Measurements from ENCODE around the gene USP43.

The USP43 gene

DNA sequence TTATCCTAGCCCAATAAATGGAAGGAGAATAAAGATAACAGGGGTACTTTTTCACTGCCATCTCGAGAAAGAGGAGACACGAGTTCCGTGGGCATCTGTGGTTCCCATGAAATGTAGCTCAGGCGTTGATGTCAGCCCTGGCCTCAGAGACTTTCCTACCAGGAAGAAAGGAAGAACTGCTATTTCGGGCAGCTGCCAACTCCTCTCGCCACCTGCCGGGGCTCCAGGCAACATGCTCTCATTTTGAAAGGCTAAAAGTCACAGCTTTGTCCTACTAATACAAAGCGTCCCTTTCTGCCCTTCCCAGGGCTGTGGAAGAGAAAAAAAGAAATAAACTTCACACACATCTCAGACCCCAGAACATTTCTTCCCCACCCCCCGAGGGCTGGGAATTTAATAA lies 80.3 kb downstream of the USP43 start:
- no peaks in the 10 kb centered on the region for H3K27me3 ChIP-seq (ENCODE audit: control insufficient read depth, insufficient read depth, low read length)
- no peaks in the 10 kb centered on the region for H3K4me1 ChIP-seq (ENCODE audit: control insufficient read depth, low read depth, low read length)
- no peaks in the 10 kb centered on the region for H3K36me3 ChIP-seq (ENCODE audit: control insufficient read depth, low read depth, low read length)
- H3K9me3 ChIP-seq (ENCODE audit: control insufficient read depth, low read depth, low read length), result no peaks in the 10 kb centered on the region
- H3K9ac ChIP-seq (ENCODE audit: low read length), result no peak overlapping the region
- H3K27ac ChIP-seq (ENCODE audit: low read length), result no peak overlapping the region
- no peak overlapping the region for H3K4me3 ChIP-seq (ENCODE audit: low read length)

DNA sequence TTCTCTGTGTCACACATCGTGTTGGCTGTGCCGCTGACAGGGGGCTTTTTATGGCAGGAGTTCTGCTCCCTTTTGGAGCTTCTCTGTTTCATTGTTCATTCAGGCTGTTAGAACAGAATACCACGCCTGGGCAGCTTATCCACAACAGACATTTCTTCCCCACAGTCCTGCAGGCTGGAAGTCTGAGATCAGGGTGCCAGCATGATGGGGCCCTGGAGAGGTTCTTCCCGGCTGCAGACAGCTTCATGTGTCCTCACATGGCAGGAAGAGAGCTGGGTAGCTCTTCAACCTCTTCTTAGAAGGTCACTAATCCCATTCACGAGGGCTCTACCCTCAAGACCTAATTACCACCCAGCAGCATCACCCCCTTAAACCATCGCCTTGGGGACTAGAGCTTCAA lies 81.0 kb downstream of the USP43 start:
- no peaks in the 10 kb centered on the region for H3K9me3 ChIP-seq (ENCODE audit: control insufficient read depth, low read depth, low read length)
- H3K36me3 ChIP-seq (ENCODE audit: control insufficient read depth, low read depth, low read length), result no peaks in the 10 kb centered on the region
- no peak overlapping the region for H3K4me3 ChIP-seq (ENCODE audit: low read length)
- no peak overlapping the region for H3K27ac ChIP-seq (ENCODE audit: low read length)
- H3K27me3 ChIP-seq (ENCODE audit: control insufficient read depth, insufficient read depth, low read length), result no peaks in the 10 kb centered on the region
- no peak overlapping the region for H3K9ac ChIP-seq (ENCODE audit: low read length)
- H3K4me1 ChIP-seq (ENCODE audit: control insufficient read depth, low read depth, low read length), result no peaks in the 10 kb centered on the region

DNA sequence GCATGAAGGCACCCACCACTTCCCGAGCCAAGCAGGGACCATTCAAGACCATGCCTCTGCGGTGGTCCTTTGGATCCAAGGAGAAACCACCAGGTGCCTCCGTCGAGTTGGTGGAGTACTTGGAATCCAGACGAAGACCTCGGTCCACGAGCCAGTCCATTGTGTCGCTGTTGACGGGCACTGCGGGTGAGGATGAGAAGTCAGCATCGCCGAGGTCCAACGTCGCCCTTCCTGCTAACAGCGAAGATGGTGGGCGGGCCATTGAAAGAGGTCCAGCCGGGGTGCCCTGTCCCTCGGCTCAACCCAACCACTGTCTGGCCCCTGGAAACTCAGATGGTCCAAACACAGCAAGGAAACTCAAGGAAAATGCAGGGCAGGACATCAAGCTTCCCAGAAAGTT lies 82.7 kb downstream of the USP43 start:
- no peak overlapping the region for H3K27ac ChIP-seq (ENCODE audit: low read length)
- no peak overlapping the region for H3K4me3 ChIP-seq (ENCODE audit: low read length)
- H3K9me3 ChIP-seq (ENCODE audit: control insufficient read depth, low read depth, low read length), result no peaks in the 10 kb centered on the region
- no peaks in the 10 kb centered on the region for H3K27me3 ChIP-seq (ENCODE audit: control insufficient read depth, insufficient read depth, low read length)
- H3K4me1 ChIP-seq (ENCODE audit: control insufficient read depth, low read depth, low read length), result no peaks in the 10 kb centered on the region
- H3K9ac ChIP-seq (ENCODE audit: low read length), result no peak overlapping the region
- no peaks in the 10 kb centered on the region for H3K36me3 ChIP-seq (ENCODE audit: control insufficient read depth, low read depth, low read length)

DNA sequence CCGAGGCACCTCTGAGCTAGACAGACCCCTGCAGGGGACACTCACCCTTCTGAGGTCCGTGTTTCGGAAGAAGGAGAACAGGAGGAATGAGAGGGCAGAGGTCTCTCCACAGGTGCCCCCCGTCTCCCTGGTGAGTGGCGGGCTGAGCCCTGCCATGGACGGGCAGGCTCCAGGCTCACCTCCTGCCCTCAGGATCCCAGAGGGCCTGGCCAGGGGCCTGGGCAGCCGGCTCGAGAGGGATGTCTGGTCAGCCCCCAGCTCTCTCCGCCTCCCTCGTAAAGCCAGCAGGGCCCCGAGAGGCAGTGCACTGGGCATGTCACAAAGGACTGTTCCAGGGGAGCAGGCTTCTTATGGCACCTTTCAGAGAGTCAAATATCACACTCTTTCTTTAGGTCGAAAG lies 83.2 kb downstream of the USP43 start:
- H3K4me1 ChIP-seq (ENCODE audit: control insufficient read depth, low read depth, low read length), result no peaks in the 10 kb centered on the region
- no peaks in the 10 kb centered on the region for H3K27me3 ChIP-seq (ENCODE audit: control insufficient read depth, insufficient read depth, low read length)
- H3K36me3 ChIP-seq (ENCODE audit: control insufficient read depth, low read depth, low read length), result no peaks in the 10 kb centered on the region
- no peak overlapping the region for H3K27ac ChIP-seq (ENCODE audit: low read length)
- H3K4me3 ChIP-seq (ENCODE audit: low read length), result no peak overlapping the region
- no peak overlapping the region for H3K9ac ChIP-seq (ENCODE audit: low read length)
- H3K9me3 ChIP-seq (ENCODE audit: control insufficient read depth, low read depth, low read length), result no peaks in the 10 kb centered on the region

DNA sequence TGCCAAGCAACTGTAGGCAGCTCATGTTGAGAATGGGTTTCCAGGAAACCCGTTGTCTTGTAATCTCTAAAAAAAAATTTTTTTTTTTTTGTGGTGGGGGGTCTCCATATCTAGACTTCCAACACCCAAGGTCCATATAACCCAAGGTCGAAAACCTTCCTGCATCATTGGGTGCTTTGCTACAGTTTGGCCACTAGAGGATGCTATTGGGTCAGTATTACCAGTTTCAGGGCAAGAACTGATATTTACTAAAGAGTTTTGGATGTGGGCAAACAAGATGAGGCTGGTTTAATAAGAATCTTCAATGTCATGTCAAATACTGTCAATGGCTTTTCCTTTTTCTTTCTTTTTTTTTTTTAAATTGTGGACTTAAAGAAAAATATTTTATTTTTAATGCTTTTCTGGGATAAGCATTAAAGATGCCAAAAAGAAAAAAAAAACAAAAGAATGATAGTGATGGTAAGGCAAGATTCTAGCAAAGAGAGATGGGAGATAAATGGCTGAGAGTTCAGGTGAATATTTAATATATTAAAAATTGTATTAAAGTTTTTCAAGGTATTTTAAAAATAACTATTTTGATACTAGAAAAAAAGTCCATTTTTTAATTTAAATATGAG lies 83.8 kb downstream of the USP43 start:
- Histone ChIP-seq H3K27me3 (ENCODE audit: control insufficient read depth, insufficient read depth, low read length) (no peaks in the 10 kb centered on the region), H3K9me3 (ENCODE audit: control insufficient read depth, low read depth, low read length) (no peaks in the 10 kb centered on the region), H3K9ac (ENCODE audit: low read length) (no peak overlapping the region), H3K4me3 (ENCODE audit: low read length) (no peak overlapping the region), H3K27ac (ENCODE audit: low read length) (no peak overlapping the region), H3K4me1 (ENCODE audit: control insufficient read depth, low read depth, low read length) (no peaks in the 10 kb centered on the region), H3K36me3 (ENCODE audit: control insufficient read depth, low read depth, low read length) (no peaks in the 10 kb centered on the region)

DNA sequence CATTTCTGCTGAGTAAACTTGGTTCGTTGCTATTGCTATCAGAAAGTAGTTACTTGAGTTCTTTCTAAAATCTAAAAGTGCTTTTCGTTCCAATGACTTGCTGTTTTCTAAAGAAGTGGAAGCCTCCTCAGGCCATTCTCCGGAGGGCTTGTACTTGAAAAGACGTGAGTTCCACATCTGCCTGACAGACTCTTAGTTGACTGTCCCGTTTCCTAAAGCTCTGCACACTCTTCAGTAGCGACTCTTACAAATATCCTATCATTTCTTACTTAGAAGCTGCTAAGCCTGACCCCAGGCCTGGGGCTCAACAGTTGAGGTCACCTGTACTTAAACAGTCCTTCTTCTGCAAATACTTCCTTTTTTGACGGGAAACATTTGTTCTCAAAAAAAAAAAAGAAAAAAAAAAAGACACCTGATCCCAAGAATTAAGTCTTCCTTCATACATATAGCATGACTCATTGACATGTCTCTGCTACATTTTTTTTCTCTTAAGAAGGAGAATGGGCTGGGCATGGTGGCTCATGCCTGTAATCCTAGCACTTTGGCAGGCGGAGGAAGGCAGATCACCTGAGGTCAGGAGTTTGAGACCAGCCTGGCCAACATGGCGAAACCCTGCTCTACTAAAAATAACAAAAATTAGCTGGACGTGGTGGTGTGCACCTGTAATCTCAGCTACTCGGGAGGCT lies 84.6 kb downstream of the USP43 start:
- Histone ChIP-seq H3K27ac (ENCODE audit: low read length) (no peak overlapping the region), H3K36me3 (ENCODE audit: control insufficient read depth, low read depth, low read length) (no peaks in the 10 kb centered on the region), H3K4me3 (ENCODE audit: low read length) (no peak overlapping the region), H3K9me3 (ENCODE audit: control insufficient read depth, low read depth, low read length) (no peaks in the 10 kb centered on the region), H3K9ac (ENCODE audit: low read length) (no peak overlapping the region), H3K27me3 (ENCODE audit: control insufficient read depth, insufficient read depth, low read length) (no peaks in the 10 kb centered on the region), H3K4me1 (ENCODE audit: control insufficient read depth, low read depth, low read length) (no peaks in the 10 kb centered on the region)

DNA sequence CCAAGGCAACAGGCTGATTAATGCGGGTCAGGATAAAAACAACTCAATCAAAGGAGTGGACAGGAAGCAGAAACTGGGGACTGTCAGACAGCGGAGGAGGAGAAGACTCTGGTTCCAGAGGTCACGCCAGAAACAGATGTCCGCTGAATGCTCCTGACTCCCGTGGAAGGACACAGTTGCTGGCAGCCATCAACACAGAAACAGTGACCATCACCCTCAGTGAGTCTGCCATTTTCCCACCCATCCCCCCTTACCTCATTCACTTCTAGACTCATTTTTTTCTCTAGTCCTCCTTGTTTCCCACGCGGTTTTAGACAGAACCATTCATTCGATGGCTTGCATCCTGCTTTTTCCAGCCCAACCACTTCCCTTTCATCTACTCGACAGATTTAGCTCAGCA lies 105.2 kb downstream of the USP43 start:
- H3K9ac ChIP-seq (ENCODE audit: low read length), result no peak overlapping the region
- no peaks in the 10 kb centered on the region for H3K27me3 ChIP-seq (ENCODE audit: control insufficient read depth, insufficient read depth, low read length)
- no peak overlapping the region for H3K4me3 ChIP-seq (ENCODE audit: low read length)

DNA sequence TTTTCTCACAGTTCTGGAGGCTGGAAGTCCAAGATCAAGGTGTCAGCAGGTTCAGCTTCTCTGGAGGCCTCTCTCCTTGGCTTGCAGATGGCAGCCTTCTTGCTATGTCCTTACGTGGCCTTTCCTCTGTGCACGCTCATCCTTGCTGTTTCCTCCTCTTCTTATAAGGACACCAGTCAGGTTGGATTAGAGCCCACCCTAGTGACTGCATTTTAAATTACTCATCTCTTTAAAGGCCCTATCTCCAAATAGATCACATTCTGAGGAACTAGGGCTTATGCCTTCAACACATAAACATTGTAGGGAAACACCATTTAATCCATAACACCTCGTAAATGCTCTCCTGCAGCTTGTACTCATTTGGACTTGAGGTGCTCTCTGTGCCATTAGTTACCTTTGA lies 109.8 kb downstream of the USP43 start:
- Histone ChIP-seq H3K4me1 (ENCODE audit: control insufficient read depth, low read depth, low read length) (no peaks in the 10 kb centered on the region), H3K4me3 (ENCODE audit: low read length) (no peak overlapping the region), H3K27ac (ENCODE audit: low read length) (no peak overlapping the region), H3K9ac (ENCODE audit: low read length) (no peak overlapping the region), H3K36me3 (ENCODE audit: control insufficient read depth, low read depth, low read length) (no peaks in the 10 kb centered on the region), H3K27me3 (ENCODE audit: control insufficient read depth, insufficient read depth, low read length) (no peaks in the 10 kb centered on the region), H3K9me3 (ENCODE audit: control insufficient read depth, low read depth, low read length) (no peaks in the 10 kb centered on the region)

More for the DNA sequence above, 105.2 kb downstream of the USP43 start:
- no peaks in the 10 kb centered on the region for H3K9me3 ChIP-seq (ENCODE audit: control insufficient read depth, low read depth, low read length)
- H3K27ac ChIP-seq (ENCODE audit: low read length), result no peak overlapping the region
- no peaks in the 10 kb centered on the region for H3K36me3 ChIP-seq (ENCODE audit: control insufficient read depth, low read depth, low read length)
- no peaks in the 10 kb centered on the region for H3K4me1 ChIP-seq (ENCODE audit: control insufficient read depth, low read depth, low read length)

DNA sequence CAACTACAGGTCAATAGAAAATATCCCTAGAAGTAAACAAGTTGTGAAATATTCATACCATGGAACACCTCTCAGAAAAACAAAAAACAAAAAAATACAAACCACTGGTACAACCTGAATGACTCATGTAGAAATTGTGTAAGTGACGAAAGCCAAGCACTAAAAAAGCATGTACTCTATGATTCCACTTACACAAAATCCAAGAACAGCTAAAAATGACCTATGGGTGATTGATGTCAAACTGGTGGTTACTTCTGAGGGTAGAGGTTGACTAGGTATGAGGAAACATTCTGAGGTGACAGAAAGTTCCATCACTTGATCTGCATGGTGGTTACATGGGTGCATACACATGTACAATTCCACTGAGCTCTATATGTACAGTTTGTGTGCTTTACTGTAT lies 114.9 kb downstream of the USP43 start:
- no peaks in the 10 kb centered on the region for H3K9me3 ChIP-seq (ENCODE audit: control insufficient read depth, low read depth, low read length)
- no peaks in the 10 kb centered on the region for H3K27me3 ChIP-seq (ENCODE audit: control insufficient read depth, insufficient read depth, low read length)
- H3K36me3 ChIP-seq (ENCODE audit: control insufficient read depth, low read depth, low read length), result no peaks in the 10 kb centered on the region
- no peak overlapping the region for H3K9ac ChIP-seq (ENCODE audit: low read length)
- H3K4me3 ChIP-seq (ENCODE audit: low read length), result no peak overlapping the region
- H3K4me1 ChIP-seq (ENCODE audit: control insufficient read depth, low read depth, low read length), result no peaks in the 10 kb centered on the region
- no peak overlapping the region for H3K27ac ChIP-seq (ENCODE audit: low read length)

DNA sequence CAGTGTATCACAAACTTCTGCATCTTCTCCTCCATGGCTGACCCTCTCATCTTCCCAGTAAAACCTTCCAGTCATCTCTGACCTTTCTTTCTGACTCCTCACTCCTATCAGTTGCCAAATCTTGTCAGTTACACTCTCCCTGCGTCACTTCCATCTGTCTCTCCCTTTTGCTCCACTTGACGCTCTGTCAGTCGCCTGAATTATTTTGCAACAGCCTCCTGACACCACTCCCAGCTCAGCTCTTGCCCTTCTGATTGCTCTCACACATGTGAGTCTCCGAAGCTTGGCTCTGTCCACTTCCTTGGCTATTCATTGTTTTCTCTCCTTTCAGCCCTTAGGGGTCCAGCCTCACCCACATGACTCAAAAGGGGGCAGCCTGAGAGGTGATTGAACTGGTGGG lies 118.3 kb downstream of the USP43 start:
- H3K27ac ChIP-seq (ENCODE audit: low read length), result no peak overlapping the region
- no peaks in the 10 kb centered on the region for H3K27me3 ChIP-seq (ENCODE audit: control insufficient read depth, insufficient read depth, low read length)
- no peaks in the 10 kb centered on the region for H3K36me3 ChIP-seq (ENCODE audit: control insufficient read depth, low read depth, low read length)
- no peaks in the 10 kb centered on the region for H3K4me1 ChIP-seq (ENCODE audit: control insufficient read depth, low read depth, low read length)
- no peak overlapping the region for H3K9ac ChIP-seq (ENCODE audit: low read length)
- no peaks in the 10 kb centered on the region for H3K9me3 ChIP-seq (ENCODE audit: control insufficient read depth, low read depth, low read length)
- no peak overlapping the region for H3K4me3 ChIP-seq (ENCODE audit: low read length)

DNA sequence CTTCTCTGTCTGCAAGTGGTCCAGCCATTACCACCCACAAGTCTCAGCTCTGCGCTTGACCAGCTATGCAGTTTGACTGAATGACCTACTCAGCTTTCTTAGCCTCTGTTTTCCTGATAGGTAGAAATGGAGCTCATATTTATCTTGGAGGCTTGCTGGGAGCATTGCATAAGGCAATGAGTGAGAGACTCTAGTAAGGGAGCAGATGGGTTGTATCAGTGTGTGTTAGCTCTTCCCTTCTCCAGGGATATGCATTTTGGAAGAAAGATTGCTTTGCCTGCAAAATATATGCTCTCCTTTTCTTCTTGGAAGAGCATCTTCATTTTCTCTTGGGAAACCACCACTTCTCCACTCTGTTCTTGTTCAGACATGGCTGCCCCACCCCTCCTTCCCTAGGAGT lies 120.0 kb downstream of the USP43 start:
- H3K4me1 ChIP-seq (ENCODE audit: control insufficient read depth, low read depth, low read length), result no peaks in the 10 kb centered on the region

DNA sequence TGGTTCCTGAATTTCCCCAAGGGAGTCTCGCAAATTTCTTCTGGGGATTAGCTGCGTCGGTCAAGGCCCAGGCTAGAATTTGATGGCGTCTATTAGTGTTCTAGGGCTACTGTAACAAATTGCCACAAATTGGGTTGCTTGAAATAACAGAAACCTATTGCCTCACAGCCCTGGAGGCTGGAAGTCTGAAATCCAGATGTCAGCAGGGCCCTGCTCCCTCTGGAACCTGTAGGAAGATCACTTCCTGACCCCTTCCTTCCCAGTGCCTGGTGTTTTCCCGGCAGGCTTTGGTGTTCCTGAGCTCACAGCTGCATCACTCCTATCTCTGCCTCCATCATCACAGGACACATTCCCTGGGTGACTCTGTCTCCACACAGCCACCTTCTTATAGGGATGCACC lies 121.7 kb downstream of the USP43 start:
- Histone ChIP-seq H3K27me3 (ENCODE audit: control insufficient read depth, insufficient read depth, low read length) (no peaks in the 10 kb centered on the region), H3K9ac (ENCODE audit: low read length) (no peak overlapping the region), H3K36me3 (ENCODE audit: control insufficient read depth, low read depth, low read length) (no peaks in the 10 kb centered on the region), H3K27ac (ENCODE audit: low read length) (no peak overlapping the region), H3K4me3 (ENCODE audit: low read length) (no peak overlapping the region), H3K4me1 (ENCODE audit: control insufficient read depth, low read depth, low read length) (no peaks in the 10 kb centered on the region), H3K9me3 (ENCODE audit: control insufficient read depth, low read depth, low read length) (no peaks in the 10 kb centered on the region)

More for the DNA sequence above, 120.0 kb downstream of the USP43 start:
- H3K4me3 ChIP-seq (ENCODE audit: low read length), result no peak overlapping the region
- no peaks in the 10 kb centered on the region for H3K9me3 ChIP-seq (ENCODE audit: control insufficient read depth, low read depth, low read length)
- no peak overlapping the region for H3K9ac ChIP-seq (ENCODE audit: low read length)
- H3K36me3 ChIP-seq (ENCODE audit: control insufficient read depth, low read depth, low read length), result no peaks in the 10 kb centered on the region
- no peak overlapping the region for H3K27ac ChIP-seq (ENCODE audit: low read length)
- H3K27me3 ChIP-seq (ENCODE audit: control insufficient read depth, insufficient read depth, low read length), result no peaks in the 10 kb centered on the region

Measured in iPS-18a (cell line).